Measurements from ENCODE around the gene OR51B4. TPM values are rescaled to one million over a fixed set of nuclear protein-coding genes. Genes with fewer than 3 reads are reported as not detected.

OR51B4 gene
- total and polyA plus RNA-seq, 9 of the 15 experiments (the other 6 are each of a cell fraction or from before 2014, with no cell fraction given): 17.1 to 64.6 (median 39.9) TPM

DNA sequence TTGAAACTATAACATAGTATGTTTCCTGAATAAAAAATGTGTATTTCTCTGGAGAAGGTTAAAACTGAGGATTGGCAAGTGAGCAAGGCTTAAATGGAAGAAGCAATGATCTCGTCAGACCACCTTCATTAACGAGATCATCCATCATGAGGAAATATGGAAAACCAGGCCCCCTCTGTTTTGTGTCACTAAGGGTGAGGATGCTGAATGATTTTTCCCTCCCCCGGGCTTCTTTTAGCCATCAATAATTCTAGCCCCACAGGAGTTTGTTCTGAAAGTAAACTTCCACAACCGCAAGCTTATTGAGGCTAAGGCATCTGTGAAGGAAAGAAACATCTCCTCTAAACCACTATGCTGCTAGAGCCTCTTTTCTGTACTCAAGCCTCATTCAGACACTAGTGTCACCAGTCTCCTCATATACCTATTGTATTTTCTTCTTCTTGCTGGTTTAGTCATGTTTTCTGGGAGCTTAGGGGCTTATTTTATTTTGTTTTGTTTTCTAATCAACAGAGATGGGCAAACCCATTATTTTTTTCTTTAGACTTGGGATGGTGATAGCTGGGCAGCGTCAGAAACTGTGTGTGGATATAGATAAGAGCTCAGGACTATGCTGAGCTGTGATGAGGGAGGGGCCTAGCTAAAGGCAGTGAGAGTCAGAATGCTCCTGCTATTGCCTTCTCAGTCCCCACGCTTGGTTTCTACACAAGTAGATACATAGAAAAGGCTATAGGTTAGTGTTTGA lies 26.2 kb downstream of the OR51B4 start (continued):
- TF ChIP-seq ZNF318 (IDR thresholded peaks at IDR 0.05; ENCODE audit: borderline replicate concordance in 1 of 2, low read depth in 1 of 2): no peak
- no peak for TF ChIP-seq BRCA1 (IDR thresholded peaks at IDR 0.05)
- TF ChIP-seq BRCA1 (CRISPR knock-in tag; IDR thresholded peaks at IDR 0.05): no peak
- no peak for TF ChIP-seq LCOR (CRISPR knock-in tag; IDR thresholded peaks at IDR 0.05)
- TF ChIP-seq OTX1 (CRISPR knock-in tag; IDR thresholded peaks at IDR 0.05): no peak
- TF ChIP-seq EGR1 (conservative IDR thresholded peaks at IDR 0.05): no peak
- no peak for TF ChIP-seq NELFE (IDR thresholded peaks at IDR 0.05; ENCODE audit: insufficient read depth, insufficient read length)
- TF ChIP-seq, protein P1, sequence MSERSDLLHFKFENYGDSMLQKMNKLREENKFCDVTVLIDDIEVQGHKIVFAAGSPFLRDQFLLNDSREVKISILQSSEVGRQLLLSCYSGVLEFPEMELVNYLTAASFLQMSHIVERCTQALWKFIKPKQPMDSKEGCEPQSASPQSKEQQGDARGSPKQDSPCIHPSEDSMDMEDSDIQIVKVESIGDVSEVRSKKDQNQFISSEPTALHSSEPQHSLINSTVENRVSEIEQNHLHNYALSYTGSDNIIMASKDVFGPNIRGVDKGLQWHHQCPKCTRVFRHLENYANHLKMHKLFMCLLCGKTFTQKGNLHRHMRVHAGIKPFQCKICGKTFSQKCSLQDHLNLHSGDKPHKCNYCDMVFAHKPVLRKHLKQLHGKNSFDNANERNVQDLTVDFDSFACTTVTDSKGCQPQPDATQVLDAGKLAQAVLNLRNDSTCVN (CRISPR knock-in tag; IDR thresholded peaks at IDR 0.05): no peak; the same call in 1 of the 2 replicates
- no peak for TF ChIP-seq HDAC6 (IDR thresholded peaks at IDR 0.05; ENCODE audit: low read depth, low read length)
- no peak for TF ChIP-seq CSDE1 (IDR thresholded peaks at IDR 0.05)
- TF ChIP-seq SRSF7 (optimal IDR thresholded peaks at IDR 0.05; ENCODE audit: low read depth, low read length): no peak
- peak; percentile 66; the same call in 1 of the 2 replicates for TF ChIP-seq STAT5A (IDR thresholded peaks at IDR 0.05; ENCODE audit: borderline replicate concordance, low read length)
- no peak for TF ChIP-seq ZBTB1 (CRISPR knock-in tag; IDR thresholded peaks at IDR 0.05; ENCODE audit: borderline replicate concordance, low read depth)
- no peak for TF ChIP-seq ZNF133 (CRISPR knock-in tag; IDR thresholded peaks at IDR 0.05)
- no peak for TF ChIP-seq ZNF212 (CRISPR knock-in tag; IDR thresholded peaks at IDR 0.05)
- TF ChIP-seq, protein P2, sequence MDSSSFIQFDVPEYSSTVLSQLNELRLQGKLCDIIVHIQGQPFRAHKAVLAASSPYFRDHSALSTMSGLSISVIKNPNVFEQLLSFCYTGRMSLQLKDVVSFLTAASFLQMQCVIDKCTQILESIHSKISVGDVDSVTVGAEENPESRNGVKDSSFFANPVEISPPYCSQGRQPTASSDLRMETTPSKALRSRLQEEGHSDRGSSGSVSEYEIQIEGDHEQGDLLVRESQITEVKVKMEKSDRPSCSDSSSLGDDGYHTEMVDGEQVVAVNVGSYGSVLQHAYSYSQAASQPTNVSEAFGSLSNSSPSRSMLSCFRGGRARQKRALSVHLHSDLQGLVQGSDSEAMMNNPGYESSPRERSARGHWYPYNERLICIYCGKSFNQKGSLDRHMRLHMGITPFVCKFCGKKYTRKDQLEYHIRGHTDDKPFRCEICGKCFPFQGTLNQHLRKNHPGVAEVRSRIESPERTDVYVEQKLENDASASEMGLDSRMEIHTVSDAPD (CRISPR knock-in tag; IDR thresholded peaks at IDR 0.05): no peak
- no peak for TF ChIP-seq XRCC4 (IDR thresholded peaks at IDR 0.05; ENCODE audit: extremely low read depth, insufficient read depth, insufficient read length)
- TF ChIP-seq CBFA2T2 (conservative IDR thresholded peaks at IDR 0.05): peak; percentile 83
